H4 (cell line): ENCODE data around the gene FZD8. TPM values are rescaled to one million over a fixed set of nuclear protein-coding genes. Genes with fewer than 3 reads are reported as not detected.

Experiments
- DNase-seq: peaks from one replicate; pipeline ENCODE4 v3.0.0-alpha.2; 2015; ENCODE audit warnings: low spot score
- total RNA-seq: library from RNA; depleted of rRNA; stranded (reverse); fragments of >200 nt; shearing (Covaris generic); gene quantifications from 2 replicates; pipeline ENCODE4 v1.2.3, GENCODE V29; 2014; rRNA removed

FZD8 gene
- total RNA-seq, 1 experiment from 2014 or later = 1.6 TPM

DNA sequence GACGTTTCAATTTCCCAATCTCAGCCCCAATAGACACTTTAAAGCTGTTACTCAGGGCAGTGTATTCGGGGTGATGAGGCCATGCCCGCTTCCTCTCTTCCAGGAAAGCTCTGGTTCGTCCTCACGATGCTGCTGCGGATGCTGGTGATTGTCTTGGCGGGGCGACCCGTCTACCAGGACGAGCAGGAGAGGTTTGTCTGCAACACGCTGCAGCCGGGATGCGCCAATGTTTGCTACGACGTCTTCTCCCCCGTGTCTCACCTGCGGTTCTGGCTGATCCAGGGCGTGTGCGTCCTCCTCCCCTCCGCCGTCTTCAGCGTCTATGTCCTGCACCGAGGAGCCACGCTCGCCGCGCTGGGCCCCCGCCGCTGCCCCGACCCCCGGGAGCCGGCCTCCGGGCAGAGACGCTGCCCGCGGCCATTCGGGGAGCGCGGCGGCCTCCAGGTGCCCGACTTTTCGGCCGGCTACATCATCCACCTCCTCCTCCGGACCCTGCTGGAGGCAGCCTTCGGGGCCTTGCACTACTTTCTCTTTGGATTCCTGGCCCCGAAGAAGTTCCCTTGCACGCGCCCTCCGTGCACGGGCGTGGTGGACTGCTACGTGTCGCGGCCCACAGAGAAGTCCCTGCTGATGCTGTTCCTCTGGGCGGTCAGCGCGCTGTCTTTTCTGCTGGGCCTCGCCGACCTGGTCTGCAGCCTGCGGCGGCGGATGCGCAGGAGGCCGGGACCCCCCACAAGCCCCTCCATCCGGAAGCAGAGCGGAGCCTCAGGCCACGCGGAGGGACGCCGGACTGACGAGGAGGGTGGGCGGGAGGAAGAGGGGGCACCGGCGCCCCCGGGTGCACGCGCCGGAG is 34.4 kb downstream of the FZD8 start:
- DNase-seq = no peak

DNA sequence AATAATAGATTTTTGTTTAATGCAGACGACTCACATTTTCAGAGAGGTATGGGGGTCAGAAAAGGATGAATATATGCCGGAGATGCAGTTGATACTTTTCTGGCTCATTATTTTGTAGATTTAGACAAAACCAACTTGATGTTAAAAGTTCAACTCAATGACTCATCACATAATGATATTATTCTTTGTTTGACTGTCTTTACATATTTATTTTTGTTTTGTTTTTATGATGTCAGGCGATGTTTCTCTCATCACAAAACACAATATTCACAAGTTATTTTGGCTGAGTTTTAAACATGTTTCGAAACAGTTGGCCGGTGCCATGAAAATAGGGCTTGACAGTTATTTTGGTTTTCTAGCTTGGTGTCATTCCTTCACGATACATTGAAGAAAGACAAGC is 35.7 kb downstream of the FZD8 start:
- no peak for DNase-seq

DNA sequence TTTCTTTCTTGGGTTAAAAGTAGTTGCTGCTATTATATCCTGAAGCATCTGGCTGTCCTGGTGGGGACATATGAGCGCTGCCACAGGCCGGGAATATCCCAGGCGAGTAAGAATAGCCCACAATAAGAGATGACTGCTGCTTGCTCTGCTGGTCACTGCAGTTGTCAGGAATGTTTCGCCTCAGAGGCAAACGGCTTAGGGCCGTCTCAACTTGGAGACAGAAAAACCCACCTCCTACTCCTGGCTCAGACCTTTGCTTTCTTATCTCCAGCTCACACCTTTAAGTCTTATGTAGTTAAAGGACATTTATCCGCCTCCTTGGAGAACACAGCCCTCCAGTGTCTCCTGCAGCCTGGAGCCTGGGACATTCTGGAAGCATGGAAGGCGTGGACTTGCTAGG is 36.9 kb downstream of the FZD8 start, which contains the start of gene GJD4:
Gene GJD4 (plus strand): TSS at position 151 of the 400 bp plus-strand sequence. CDS start 227 bp downstream, at position 378.
- no peak for DNase-seq

DNA sequence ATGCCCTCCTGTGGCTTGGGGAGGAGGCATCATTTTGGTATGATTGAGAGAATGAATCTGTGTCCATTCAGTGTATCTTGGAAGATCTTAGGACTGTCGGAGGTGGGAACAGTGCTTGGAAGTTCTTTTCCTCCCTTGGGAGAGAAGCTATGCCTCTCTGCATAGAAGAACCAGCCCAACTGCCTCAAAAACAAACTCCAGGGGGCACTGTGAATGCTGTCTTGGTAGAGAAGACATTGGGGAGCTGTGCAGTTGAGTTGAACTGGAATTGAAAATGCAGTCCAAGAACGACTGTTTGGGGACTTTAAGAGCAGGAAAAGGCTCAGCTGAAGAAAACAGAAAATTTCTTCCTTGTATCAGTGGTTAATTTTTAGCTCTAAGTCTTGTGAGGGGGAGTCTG is 41.9 kb downstream of the FZD8 start:
- no peak for DNase-seq

DNA sequence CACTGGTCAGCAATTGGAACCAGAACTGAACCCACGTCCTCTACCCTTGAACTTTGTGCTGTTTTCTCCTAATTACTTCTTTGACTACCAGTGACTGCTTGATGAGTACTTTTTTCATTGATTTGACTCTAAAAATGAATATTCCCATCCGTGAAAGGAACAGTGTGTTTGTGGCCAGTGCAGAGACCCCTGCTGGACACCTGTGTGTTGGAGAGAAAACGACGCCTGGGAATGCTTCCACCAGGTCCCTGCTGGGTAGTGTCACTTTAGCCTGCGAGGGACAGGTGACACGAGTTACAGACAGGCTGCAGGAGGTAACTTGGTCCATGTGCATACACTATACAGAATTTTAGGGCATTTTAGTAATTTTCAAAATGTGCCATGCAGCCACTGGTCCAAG is 43.7 kb downstream of the FZD8 start:
- no peak for DNase-seq

DNA sequence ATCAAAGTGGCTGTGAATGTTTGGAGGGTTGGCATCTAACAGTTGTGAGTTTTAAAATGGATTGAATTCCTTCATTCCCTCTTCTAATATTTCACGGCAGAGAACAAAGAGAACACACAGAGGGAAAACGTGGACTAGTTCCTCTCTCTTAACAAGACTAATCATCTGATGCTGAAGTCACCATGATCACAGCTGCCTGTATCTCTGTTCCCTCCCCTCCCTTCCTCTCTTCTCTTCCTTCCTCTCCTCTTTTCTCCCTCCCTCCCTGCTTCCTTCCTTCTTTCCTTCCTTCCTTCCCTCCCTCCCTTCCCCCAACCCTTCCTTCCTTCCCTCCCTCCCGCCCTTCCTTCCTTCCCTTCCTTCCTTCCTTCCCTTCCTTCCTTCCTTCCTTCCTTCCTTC is 47.0 kb downstream of the FZD8 start:
- DNase-seq = no peak

- DNase-seq = no peak
Measured at GRCh38 chr10:35594115-35595079, 47.7 kb downstream of the FZD8 start.

- DNase-seq = no peak
Measured at GRCh38 chr10:35592441-35592840, 49.7 kb downstream of the FZD8 start.

GRCh38 chr10:35588836-35589235 is 53.3 kb downstream of the FZD8 start:
- no peak for DNase-seq

Other genes with a start within 250 kb of the FZD8 start
- not detected in 2 replicates for gene GJD4, start 37.0 kb downstream of the FZD8 start, total RNA-seq